ENCODE measurements around the gene ERRFI1.

ERRFI1 gene

GRCh38 chr1:8039071-8039470 lies 13.0 kb upstream of the ERRFI1 start:
- Histone ChIP-seq H3K36me3 (ENCODE audit: control insufficient read depth, insufficient read depth, low read length) (no peaks in the 10 kb centered on the region), H3K27me3 (ENCODE audit: control insufficient read depth, insufficient read depth, low read length) (no peaks in the 10 kb centered on the region), H3K4me1 (ENCODE audit: control insufficient read depth, insufficient read depth, low read length) (peaks cover 6% of the 10 kb centered on the region), H3K4me3 (ENCODE audit: low read length) (no peak overlapping the region), H3K9ac (ENCODE audit: low read length) (no peak overlapping the region), H3K9me3 (ENCODE audit: control insufficient read depth, low read length) (no peaks in the 10 kb centered on the region)

DNA sequence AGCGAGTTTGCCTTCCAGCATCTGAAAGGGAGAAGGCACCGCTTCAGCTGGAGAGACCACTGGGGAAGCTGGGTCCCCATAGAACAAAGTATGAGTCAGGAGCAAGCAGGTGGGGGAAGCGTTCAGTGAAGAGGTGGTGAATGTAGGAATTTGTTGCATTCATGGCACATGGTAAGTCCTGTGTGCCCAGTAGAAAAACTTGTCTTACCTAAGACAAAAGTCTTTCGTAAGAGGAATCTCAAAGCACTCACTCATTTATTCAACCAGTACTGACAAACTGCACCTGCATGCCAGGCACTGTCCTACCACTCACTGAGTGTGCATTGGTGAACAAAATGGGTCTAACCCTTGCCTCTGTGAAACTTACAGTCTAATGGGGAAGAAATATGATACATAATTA lies 9.2 kb upstream of the ERRFI1 start:
- no peaks in the 10 kb centered on the region for H3K9me3 ChIP-seq (ENCODE audit: control insufficient read depth, low read length)
- H3K27me3 ChIP-seq (ENCODE audit: control insufficient read depth, insufficient read depth, low read length): no peaks in the 10 kb centered on the region
- no peak overlapping the region for H3K4me3 ChIP-seq (ENCODE audit: low read length)
- H3K9ac ChIP-seq (ENCODE audit: low read length): no peak overlapping the region
- H3K36me3 ChIP-seq (ENCODE audit: control insufficient read depth, insufficient read depth, low read length): no peaks in the 10 kb centered on the region
- peaks cover 5% of the 10 kb centered on the region for H3K4me1 ChIP-seq (ENCODE audit: control insufficient read depth, insufficient read depth, low read length)

GRCh38 chr1:8033322-8033721 lies 7.2 kb upstream of the ERRFI1 start:
- Histone ChIP-seq H3K9ac (ENCODE audit: low read length) (no peak overlapping the region), H3K4me3 (ENCODE audit: low read length) (no peak overlapping the region), H3K27me3 (ENCODE audit: control insufficient read depth, insufficient read depth, low read length) (no peaks in the 10 kb centered on the region), H3K4me1 (ENCODE audit: control insufficient read depth, insufficient read depth, low read length) (peaks cover 6% of the 10 kb centered on the region), H3K9me3 (ENCODE audit: control insufficient read depth, low read length) (no peaks in the 10 kb centered on the region), H3K36me3 (ENCODE audit: control insufficient read depth, insufficient read depth, low read length) (no peaks in the 10 kb centered on the region)

DNA sequence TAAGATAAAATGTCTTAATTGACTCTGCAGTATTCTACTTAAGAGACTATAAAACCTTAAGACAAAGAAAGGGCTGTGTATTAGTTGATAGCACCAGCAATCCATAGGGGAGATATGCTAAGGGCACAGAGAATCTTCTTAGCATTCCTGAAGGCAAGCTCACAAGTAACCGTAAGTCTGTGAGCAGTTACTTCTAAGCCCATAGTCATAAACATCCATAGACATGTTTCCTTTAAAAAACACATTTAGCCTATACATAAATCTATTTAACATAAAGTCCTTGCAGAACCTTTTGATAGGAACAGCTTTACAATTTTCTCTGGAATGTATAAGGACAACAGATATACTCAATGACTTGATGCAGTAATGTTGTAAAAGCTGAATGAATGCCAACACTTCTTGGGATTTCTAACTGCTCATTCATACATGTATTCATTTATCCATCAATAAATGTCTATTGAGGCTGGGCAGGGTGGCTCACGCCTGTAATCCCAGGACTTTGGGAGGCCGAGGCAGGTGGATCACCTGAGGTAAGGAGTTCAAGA lies 6.3 kb upstream of the ERRFI1 start:
- H3K4me3 ChIP-seq (ENCODE audit: low read length): no peak overlapping the region

GRCh38 chr1:8031176-8031785 lies 5.2 kb upstream of the ERRFI1 start:
- Histone ChIP-seq H3K9ac (ENCODE audit: low read length) (no peak overlapping the region), H3K36me3 (ENCODE audit: control insufficient read depth, insufficient read depth, low read length) (no peaks in the 10 kb centered on the region), H3K4me3 (ENCODE audit: low read length) (no peak overlapping the region), H3K27me3 (ENCODE audit: control insufficient read depth, insufficient read depth, low read length) (no peaks in the 10 kb centered on the region), H3K9me3 (ENCODE audit: control insufficient read depth, low read length) (no peaks in the 10 kb centered on the region), H3K4me1 (ENCODE audit: control insufficient read depth, insufficient read depth, low read length) (peaks cover 25% of the 10 kb centered on the region)

More for the DNA sequence above, 6.3 kb upstream of the ERRFI1 start:
- H3K36me3 ChIP-seq (ENCODE audit: control insufficient read depth, insufficient read depth, low read length): no peaks in the 10 kb centered on the region
- H3K9ac ChIP-seq (ENCODE audit: low read length): no peak overlapping the region
- peaks cover 14% of the 10 kb centered on the region for H3K4me1 ChIP-seq (ENCODE audit: control insufficient read depth, insufficient read depth, low read length)
- H3K27me3 ChIP-seq (ENCODE audit: control insufficient read depth, insufficient read depth, low read length): no peaks in the 10 kb centered on the region
- H3K9me3 ChIP-seq (ENCODE audit: control insufficient read depth, low read length): no peaks in the 10 kb centered on the region

GRCh38 chr1:8028571-8028910 lies 2.4 kb upstream of the ERRFI1 start:
- Histone ChIP-seq H3K27me3 (ENCODE audit: control insufficient read depth, insufficient read depth, low read length) (no peaks in the 10 kb centered on the region), H3K9ac (ENCODE audit: low read length) (peak overlapping the region; percentile 97), H3K4me1 (ENCODE audit: control insufficient read depth, insufficient read depth, low read length) (peaks cover 27% of the 10 kb centered on the region), H3K36me3 (ENCODE audit: control insufficient read depth, insufficient read depth, low read length) (no peaks in the 10 kb centered on the region), H3K4me3 (ENCODE audit: low read length) (no peak overlapping the region), H3K9me3 (ENCODE audit: control insufficient read depth, low read length) (no peaks in the 10 kb centered on the region)

- no peaks in the 10 kb centered on the region for H3K27me3 ChIP-seq (ENCODE audit: control insufficient read depth, insufficient read depth, low read length)
- H3K9ac ChIP-seq (ENCODE audit: low read length): peak overlapping the region; percentile 97
- no peak overlapping the region for H3K4me3 ChIP-seq (ENCODE audit: low read length)
- no peaks in the 10 kb centered on the region for H3K9me3 ChIP-seq (ENCODE audit: control insufficient read depth, low read length)
- H3K36me3 ChIP-seq (ENCODE audit: control insufficient read depth, insufficient read depth, low read length): no peaks in the 10 kb centered on the region
- peaks cover 33% of the 10 kb centered on the region for H3K4me1 ChIP-seq (ENCODE audit: control insufficient read depth, insufficient read depth, low read length)
These were observed 1.9 kb upstream of the ERRFI1 start for GRCh38 chr1:8027748-8028570.

DNA sequence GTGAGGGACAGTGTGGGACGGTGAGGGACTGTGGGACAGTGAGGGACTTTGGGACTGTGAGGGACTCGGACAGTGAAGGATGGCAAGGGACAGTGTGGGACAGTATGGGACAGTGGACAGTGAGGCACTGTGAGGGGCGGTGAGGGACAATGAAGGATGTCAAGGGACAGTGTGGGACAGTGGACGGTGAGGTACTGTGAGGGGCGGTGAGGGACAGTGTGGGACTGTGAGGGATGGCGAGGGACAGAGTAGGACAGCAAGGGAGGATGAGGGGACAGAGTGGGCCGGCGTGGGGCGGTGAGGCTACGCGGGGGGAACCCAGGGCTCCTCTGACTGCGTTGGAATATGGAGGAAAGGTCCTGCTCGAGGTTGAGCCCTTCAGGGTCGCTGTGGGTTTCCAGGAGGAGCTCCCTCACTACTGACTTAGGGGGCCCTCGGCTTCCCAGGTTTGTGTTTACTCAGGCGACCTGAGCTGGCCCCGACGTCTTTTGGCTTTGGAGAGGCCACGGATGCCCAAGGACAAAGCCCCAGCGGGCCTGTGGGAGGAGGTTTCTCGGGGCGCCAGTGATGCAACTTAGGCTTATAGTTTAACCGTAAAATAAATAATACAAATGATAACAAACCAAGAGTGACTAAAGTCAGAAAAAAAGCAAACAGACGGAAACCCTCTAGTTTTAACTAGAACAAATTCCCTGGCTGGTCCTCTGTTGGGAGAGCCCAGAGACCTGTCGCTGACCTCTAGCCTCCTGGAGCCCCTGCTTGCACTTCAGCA lies 1.1 kb upstream of the ERRFI1 start:
- H3K27me3 ChIP-seq (ENCODE audit: control insufficient read depth, insufficient read depth, low read length): no peaks in the 10 kb centered on the region
- no peaks in the 10 kb centered on the region for H3K36me3 ChIP-seq (ENCODE audit: control insufficient read depth, insufficient read depth, low read length)
- peaks cover 41% of the 10 kb centered on the region for H3K4me1 ChIP-seq (ENCODE audit: control insufficient read depth, insufficient read depth, low read length)
- peak overlapping the region; percentile 97 for H3K9ac ChIP-seq (ENCODE audit: low read length)
- no peaks in the 10 kb centered on the region for H3K9me3 ChIP-seq (ENCODE audit: control insufficient read depth, low read length)
- H3K4me3 ChIP-seq (ENCODE audit: low read length): peak overlapping the region; percentile 56

GRCh38 chr1:8025671-8026144 lies 401 bp downstream of the ERRFI1 start:
- no peaks in the 10 kb centered on the region for H3K27me3 ChIP-seq (ENCODE audit: control insufficient read depth, insufficient read depth, low read length)
- peak overlapping the region; percentile 95 for H3K4me3 ChIP-seq (ENCODE audit: low read length)

DNA sequence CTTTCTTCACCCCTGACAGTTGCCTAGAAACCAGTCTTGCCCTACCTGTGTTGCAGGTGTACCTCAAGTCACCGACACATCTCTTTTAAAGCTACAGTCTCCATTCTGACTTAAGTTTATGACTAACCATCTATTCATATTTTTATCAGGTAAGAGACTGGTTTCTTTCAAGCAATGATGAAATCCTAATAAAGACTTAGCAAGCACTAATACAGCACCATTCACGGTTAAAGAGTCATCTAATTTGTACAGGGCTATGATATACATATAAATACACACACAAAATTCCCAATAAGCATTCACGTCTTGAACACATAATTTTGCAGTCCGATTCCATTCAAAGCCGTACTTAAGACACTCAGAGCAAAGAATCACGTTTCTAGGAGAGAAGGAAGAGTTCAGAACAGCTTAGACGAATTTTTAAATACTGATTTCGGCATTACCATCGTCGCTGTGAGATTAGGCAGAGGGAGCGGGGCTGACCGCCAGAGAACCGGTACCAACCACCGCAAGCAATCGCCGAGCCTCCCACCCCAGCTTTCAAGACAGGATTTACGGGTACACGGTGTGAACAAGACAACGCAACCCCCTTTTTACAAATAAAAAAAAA lies 943 bp downstream of the ERRFI1 start:
- H3K36me3 ChIP-seq (ENCODE audit: control insufficient read depth, insufficient read depth, low read length): no peaks in the 10 kb centered on the region
- H3K9me3 ChIP-seq (ENCODE audit: control insufficient read depth, low read length): no peaks in the 10 kb centered on the region
- H3K27me3 ChIP-seq (ENCODE audit: control insufficient read depth, insufficient read depth, low read length): no peaks in the 10 kb centered on the region
- H3K4me3 ChIP-seq (ENCODE audit: low read length): peak overlapping the region; percentile 95
- peaks cover 49% of the 10 kb centered on the region for H3K4me1 ChIP-seq (ENCODE audit: control insufficient read depth, insufficient read depth, low read length)
- H3K9ac ChIP-seq (ENCODE audit: low read length): peak overlapping the region; percentile 97

More at GRCh38 chr1:8025671-8026144, 401 bp downstream of the ERRFI1 start:
- Histone ChIP-seq H3K4me1 (ENCODE audit: control insufficient read depth, insufficient read depth, low read length) (peaks cover 47% of the 10 kb centered on the region), H3K9ac (ENCODE audit: low read length) (peak overlapping the region; percentile 97), H3K9me3 (ENCODE audit: control insufficient read depth, low read length) (no peaks in the 10 kb centered on the region), H3K36me3 (ENCODE audit: control insufficient read depth, insufficient read depth, low read length) (no peaks in the 10 kb centered on the region)

GRCh38 chr1:8024329-8024728 lies 1.8 kb downstream of the ERRFI1 start:
- Histone ChIP-seq H3K9ac (ENCODE audit: low read length) (peak overlapping the region; percentile 97), H3K4me3 (ENCODE audit: low read length) (peak overlapping the region; percentile 95), H3K9me3 (ENCODE audit: control insufficient read depth, low read length) (no peaks in the 10 kb centered on the region), H3K27me3 (ENCODE audit: control insufficient read depth, insufficient read depth, low read length) (no peaks in the 10 kb centered on the region), H3K4me1 (ENCODE audit: control insufficient read depth, insufficient read depth, low read length) (peaks cover 56% of the 10 kb centered on the region), H3K36me3 (ENCODE audit: control insufficient read depth, insufficient read depth, low read length) (no peaks in the 10 kb centered on the region)

Measured in mucosa of stomach (tissue), 1 donor.